WTC11 (cell line): ENCODE results near the gene B4GALNT3.

ENCODE experiments used
- GABPB1 ChIP-seq: sonication (generic); formaldehyde crosslinking; IDR thresholded peaks from 2 replicates; pipeline ENCODE4 v1.8.1; 2023; ENCODE audit warnings: mild to moderate bottlenecking, missing genetic modification reagents
- NFYB ChIP-seq: sonication (generic); formaldehyde crosslinking; conservative IDR thresholded peaks from 2 replicates; pipeline ENCODE4 v1.8.0; 2022; ENCODE audit warnings: low read depth, missing genetic modification reagents

DNA sequence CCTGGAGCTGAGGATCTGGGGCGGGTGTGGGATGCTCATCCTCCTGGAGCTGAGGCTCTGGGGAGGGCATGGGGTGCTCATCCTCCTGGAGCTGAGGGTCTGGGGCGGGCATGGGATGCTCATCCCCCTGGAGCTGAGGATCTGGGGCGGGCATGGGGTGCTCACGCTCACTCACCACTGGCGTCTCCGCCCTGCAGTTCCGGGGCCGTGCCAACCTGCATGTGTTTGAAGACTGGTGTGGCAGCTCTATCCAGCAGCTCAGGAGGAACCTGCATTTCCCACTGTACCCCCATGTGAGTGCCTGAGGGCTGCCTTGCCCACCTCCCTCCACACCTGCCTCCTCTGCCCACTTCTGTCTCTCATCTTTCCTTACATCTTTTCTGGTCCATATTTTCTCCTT, 84.4 kb downstream of the B4GALNT3 start:
- TF ChIP-seq NFYB (CRISPR knock-in tag) (no peak), GABPB1 (no peak)
